ENCODE data around the gene AGAP6.
"Not testable (repeated sequence)": the region's sequence is repeated elsewhere in the genome, so short reads cannot be mapped to it uniquely, and the experiment has no call there.

AGAP6 gene

GRCh38 chr10:50044941-50045664 is 56.9 kb downstream of the AGAP6 start:
- Histone ChIP-seq H3K27me3 (ENCODE audit: insufficient read depth, low read length, poor library complexity) (no peaks in the 10 kb centered on the region), H3K79me2 (ENCODE audit: insufficient read depth, low read length) (no peaks in the 10 kb centered on the region), H3K4me3 (ENCODE audit: low read depth in 1 of 2, low read length in 2 of 2) (no peak overlapping the region), H3K4me1 (ENCODE audit: insufficient read depth, low read length) (no peaks in the 10 kb centered on the region), H2AFZ (ENCODE audit: low read depth, low read length) (no peak overlapping the region), H3K27ac (ENCODE audit: low read length) (no peak overlapping the region), H3K9ac (ENCODE audit: low read depth, low read length) (no peak overlapping the region), H3K9me3 (ENCODE audit: insufficient read depth, low read length, severe bottlenecking) (no peaks in the 10 kb centered on the region), H3K4me2 (ENCODE audit: insufficient read depth, low read length) (no peak overlapping the region), H4K20me1 (ENCODE audit: insufficient read depth, low read length) (no peaks in the 10 kb centered on the region), H3K36me3 (ENCODE audit: insufficient read depth, low read length) (no peaks in the 10 kb centered on the region)
- TF ChIP-seq EZH2 (IDR thresholded peaks at IDR 0.05; ENCODE audit: borderline replicate concordance, low read depth, low read length, severe bottlenecking): no peak
- no peak for TF ChIP-seq CTCF (IDR thresholded peaks at IDR 0.05; ENCODE audit: borderline replicate concordance, extremely low read depth, low read length, poor library complexity, severe bottlenecking)
- ATAC-seq (ENCODE audit: insufficient read depth, low read depth) (no peak), DNase-seq (no peak)

GRCh38 chr10:50046457-50046856 is 58.3 kb downstream of the AGAP6 start:
- H3K9ac ChIP-seq (ENCODE audit: low read depth, low read length); H3K36me3 ChIP-seq (ENCODE audit: insufficient read depth, low read length); H2AFZ ChIP-seq (ENCODE audit: low read depth, low read length); H3K27ac ChIP-seq (ENCODE audit: low read length); H3K4me2 ChIP-seq (ENCODE audit: insufficient read depth, low read length); H3K79me2 ChIP-seq (ENCODE audit: insufficient read depth, low read length); H3K4me3 ChIP-seq (ENCODE audit: low read depth in 1 of 2, low read length in 2 of 2); DNase-seq; H3K9me3 ChIP-seq (ENCODE audit: insufficient read depth, low read length, severe bottlenecking); H3K4me1 ChIP-seq (ENCODE audit: insufficient read depth, low read length); ATAC-seq (ENCODE audit: insufficient read depth, low read depth); H4K20me1 ChIP-seq (ENCODE audit: insufficient read depth, low read length); H3K27me3 ChIP-seq (ENCODE audit: insufficient read depth, low read length, poor library complexity): not testable (repeated sequence)

DNA sequence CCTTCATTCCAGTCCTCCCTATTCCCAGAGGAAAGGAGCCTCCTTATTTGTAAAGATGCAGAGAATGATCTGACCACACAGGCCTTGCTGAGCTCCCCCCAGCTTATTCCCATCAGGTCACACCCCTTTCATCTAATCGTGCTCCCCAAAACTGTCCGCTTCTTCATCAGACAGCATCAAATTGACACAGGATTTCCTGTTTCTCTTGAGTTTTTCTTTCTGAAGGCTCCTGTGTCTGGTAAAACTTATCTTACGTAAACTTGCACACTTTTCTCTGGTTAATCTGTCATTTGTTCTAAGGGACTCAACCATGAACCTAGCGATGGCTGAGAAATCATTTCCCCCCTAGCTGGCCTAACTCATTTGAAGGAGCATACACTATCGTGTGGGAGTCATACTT is 59.4 kb downstream of the AGAP6 start:
- not testable (repeated sequence) for H3K9me3 ChIP-seq (ENCODE audit: insufficient read depth, low read length, severe bottlenecking); ATAC-seq (ENCODE audit: insufficient read depth, low read depth)

GRCh38 chr10:50051995-50052660 is 63.9 kb downstream of the AGAP6 start:
- not testable (repeated sequence) for H3K36me3 ChIP-seq (ENCODE audit: insufficient read depth, low read length); H3K9me3 ChIP-seq (ENCODE audit: insufficient read depth, low read length, severe bottlenecking); H3K4me3 ChIP-seq (ENCODE audit: low read depth in 1 of 2, low read length in 2 of 2); H3K27me3 ChIP-seq (ENCODE audit: insufficient read depth, low read length, poor library complexity); DNase-seq; H3K9ac ChIP-seq (ENCODE audit: low read depth, low read length); H3K4me2 ChIP-seq (ENCODE audit: insufficient read depth, low read length); H3K27ac ChIP-seq (ENCODE audit: low read length); H3K79me2 ChIP-seq (ENCODE audit: insufficient read depth, low read length); H4K20me1 ChIP-seq (ENCODE audit: insufficient read depth, low read length); ATAC-seq (ENCODE audit: insufficient read depth, low read depth); H3K4me1 ChIP-seq (ENCODE audit: insufficient read depth, low read length)
- peak overlapping the region; percentile 33; the same call in 1 of the 2 replicates for H2AFZ ChIP-seq (ENCODE audit: low read depth, low read length)

More for the DNA sequence above, 59.4 kb downstream of the AGAP6 start:
- not testable (repeated sequence) for H3K9ac ChIP-seq (ENCODE audit: low read depth, low read length); H4K20me1 ChIP-seq (ENCODE audit: insufficient read depth, low read length); DNase-seq; H3K4me3 ChIP-seq (ENCODE audit: low read depth in 1 of 2, low read length in 2 of 2); H2AFZ ChIP-seq (ENCODE audit: low read depth, low read length); H3K27ac ChIP-seq (ENCODE audit: low read length); H3K4me1 ChIP-seq (ENCODE audit: insufficient read depth, low read length); H3K4me2 ChIP-seq (ENCODE audit: insufficient read depth, low read length); H3K27me3 ChIP-seq (ENCODE audit: insufficient read depth, low read length, poor library complexity); H3K79me2 ChIP-seq (ENCODE audit: insufficient read depth, low read length); H3K36me3 ChIP-seq (ENCODE audit: insufficient read depth, low read length)

DNA sequence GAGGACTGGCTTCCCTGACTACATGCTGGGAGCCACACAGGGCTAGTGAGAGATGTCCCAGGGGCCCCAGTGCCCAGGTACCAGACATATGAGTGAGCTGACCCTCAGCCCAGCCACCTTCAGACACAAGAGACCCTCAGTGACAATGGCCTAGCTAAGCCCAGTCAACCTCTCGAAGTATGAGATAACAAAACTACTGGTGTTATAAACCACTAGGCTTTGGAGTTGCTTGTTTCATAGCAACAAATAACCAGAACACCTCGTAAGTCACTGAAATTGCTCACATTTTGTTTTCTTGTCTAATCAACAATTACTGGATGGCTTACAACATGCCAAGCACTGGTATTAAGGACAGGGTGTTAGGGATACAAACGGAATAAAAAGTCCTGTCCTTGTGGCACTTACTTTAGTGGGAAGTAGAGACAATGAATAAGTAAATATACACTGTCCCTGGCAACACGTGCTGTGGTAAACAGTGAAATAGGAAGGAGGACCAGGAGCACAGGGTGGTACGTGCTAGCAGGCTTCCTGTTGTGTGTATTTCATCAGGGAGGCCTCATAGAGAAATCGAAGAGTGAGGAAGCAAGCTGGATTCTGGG is 64.7 kb downstream of the AGAP6 start:
- not testable (repeated sequence) for H3K27ac ChIP-seq (ENCODE audit: low read length); H4K20me1 ChIP-seq (ENCODE audit: insufficient read depth, low read length); H3K4me1 ChIP-seq (ENCODE audit: insufficient read depth, low read length); H3K9me3 ChIP-seq (ENCODE audit: insufficient read depth, low read length, severe bottlenecking); H3K27me3 ChIP-seq (ENCODE audit: insufficient read depth, low read length, poor library complexity); H3K4me2 ChIP-seq (ENCODE audit: insufficient read depth, low read length); H3K4me3 ChIP-seq (ENCODE audit: low read depth in 1 of 2, low read length in 2 of 2); ATAC-seq (ENCODE audit: insufficient read depth, low read depth); H3K36me3 ChIP-seq (ENCODE audit: insufficient read depth, low read length); H3K79me2 ChIP-seq (ENCODE audit: insufficient read depth, low read length); H3K9ac ChIP-seq (ENCODE audit: low read depth, low read length); DNase-seq; H2AFZ ChIP-seq (ENCODE audit: low read depth, low read length)

GRCh38 chr10:50055494-50056292 is 67.5 kb downstream of the AGAP6 start:
- H4K20me1 ChIP-seq (ENCODE audit: insufficient read depth, low read length); H3K27ac ChIP-seq (ENCODE audit: low read length); ATAC-seq (ENCODE audit: insufficient read depth, low read depth); H3K4me2 ChIP-seq (ENCODE audit: insufficient read depth, low read length); H2AFZ ChIP-seq (ENCODE audit: low read depth, low read length); H3K4me3 ChIP-seq (ENCODE audit: low read depth in 1 of 2, low read length in 2 of 2); H3K27me3 ChIP-seq (ENCODE audit: insufficient read depth, low read length, poor library complexity); H3K9me3 ChIP-seq (ENCODE audit: insufficient read depth, low read length, severe bottlenecking); H3K36me3 ChIP-seq (ENCODE audit: insufficient read depth, low read length); H3K4me1 ChIP-seq (ENCODE audit: insufficient read depth, low read length); H3K79me2 ChIP-seq (ENCODE audit: insufficient read depth, low read length); H3K9ac ChIP-seq (ENCODE audit: low read depth, low read length); DNase-seq: not testable (repeated sequence)

GRCh38 chr10:50056654-50057053 is 68.4 kb downstream of the AGAP6 start:
- not testable (repeated sequence) for H3K79me2 ChIP-seq (ENCODE audit: insufficient read depth, low read length); H4K20me1 ChIP-seq (ENCODE audit: insufficient read depth, low read length); ATAC-seq (ENCODE audit: insufficient read depth, low read depth); H3K36me3 ChIP-seq (ENCODE audit: insufficient read depth, low read length); H2AFZ ChIP-seq (ENCODE audit: low read depth, low read length); H3K4me2 ChIP-seq (ENCODE audit: insufficient read depth, low read length); H3K9ac ChIP-seq (ENCODE audit: low read depth, low read length); H3K27me3 ChIP-seq (ENCODE audit: insufficient read depth, low read length, poor library complexity); H3K4me3 ChIP-seq (ENCODE audit: low read depth in 1 of 2, low read length in 2 of 2); DNase-seq; H3K27ac ChIP-seq (ENCODE audit: low read length); H3K4me1 ChIP-seq (ENCODE audit: insufficient read depth, low read length); H3K9me3 ChIP-seq (ENCODE audit: insufficient read depth, low read length, severe bottlenecking)
